M059J (cell line): ENCODE data around the gene SFRP2. TPM values are rescaled to one million over a fixed set of nuclear protein-coding genes. Genes with fewer than 3 reads are reported as not detected.

Experiments used
- DNase-seq: peaks from one replicate; pipeline ENCODE4 v3.0.0-alpha.2; 2012; ENCODE audit warnings: low read depth
- total RNA-seq: library from RNA; depleted of rRNA; stranded (reverse); fragments of >200 nt; shearing (Covaris generic); gene quantifications from 2 replicates; pipeline ENCODE4 v1.2.3, GENCODE V29; 2014

The SFRP2 gene
- total RNA-seq, 1 experiment from 2014 or later = 11.9 TPM

- DNase-seq = no peak
These were observed 9.5 kb upstream of the SFRP2 start for GRCh38 chr4:153798420-153798819.

- no peak for DNase-seq
These were observed 5.1 kb upstream of the SFRP2 start for GRCh38 chr4:153794006-153794405.

GRCh38 chr4:153792618-153793247 lies 3.9 kb upstream of the SFRP2 start:
- DNase-seq = no peak

- no peak for DNase-seq
These were observed 3.1 kb upstream of the SFRP2 start for GRCh38 chr4:153791746-153792617.

GRCh38 chr4:153790962-153791551 lies 2.2 kb upstream of the SFRP2 start:
- peak; percentile 50 for DNase-seq

- no peak for DNase-seq
These were observed 1.6 kb upstream of the SFRP2 start for GRCh38 chr4:153790500-153790865.

- peak; percentile 45 for DNase-seq
These were observed 1.0 kb upstream of the SFRP2 start for GRCh38 chr4:153789741-153790499.

- no peak for DNase-seq
These were observed 851 bp downstream of the SFRP2 start for GRCh38 chr4:153788051-153788412.

GRCh38 chr4:153787575-153787974 lies 1.3 kb downstream of the SFRP2 start:
- no peak for DNase-seq

GRCh38 chr4:153787061-153787560 lies 1.8 kb downstream of the SFRP2 start:
- DNase-seq = no peak

- peak; percentile 52 for DNase-seq
These were observed 2.8 kb downstream of the SFRP2 start for GRCh38 chr4:153785910-153786721.

- DNase-seq = no peak
These were observed 4.7 kb downstream of the SFRP2 start for GRCh38 chr4:153784166-153784699.

GRCh38 chr4:153782581-153782980 lies 6.3 kb downstream of the SFRP2 start:
- DNase-seq = peak; percentile 34

GRCh38 chr4:153781717-153782416 lies 7.0 kb downstream of the SFRP2 start:
- peak; percentile 76 for DNase-seq

GRCh38 chr4:153781280-153781679 lies 7.6 kb downstream of the SFRP2 start:
- DNase-seq = no peak

GRCh38 chr4:153780876-153781275 lies 8.0 kb downstream of the SFRP2 start:
- no peak for DNase-seq

GRCh38 chr4:153780221-153780620 lies 8.7 kb downstream of the SFRP2 start:
- no peak for DNase-seq

GRCh38 chr4:153778383-153778782 lies 10.5 kb downstream of the SFRP2 start:
- DNase-seq = no peak

- DNase-seq = no peak
These were observed 11.5 kb downstream of the SFRP2 start for GRCh38 chr4:153777421-153777820.

- DNase-seq = no peak
These were observed 12.3 kb downstream of the SFRP2 start for GRCh38 chr4:153776601-153777000.
